ENCODE data around the gene PAPSS2. TPM values are rescaled to one million over a fixed set of nuclear protein-coding genes. Genes with fewer than 3 reads are reported as not detected.
"Not testable (repeated sequence)": the region's sequence is repeated elsewhere in the genome, so short reads cannot be mapped to it uniquely, and the experiment has no call there.

Gene PAPSS2
- total RNA-seq, 1 experiment from 2014 or later, result 22.1 TPM

DNA sequence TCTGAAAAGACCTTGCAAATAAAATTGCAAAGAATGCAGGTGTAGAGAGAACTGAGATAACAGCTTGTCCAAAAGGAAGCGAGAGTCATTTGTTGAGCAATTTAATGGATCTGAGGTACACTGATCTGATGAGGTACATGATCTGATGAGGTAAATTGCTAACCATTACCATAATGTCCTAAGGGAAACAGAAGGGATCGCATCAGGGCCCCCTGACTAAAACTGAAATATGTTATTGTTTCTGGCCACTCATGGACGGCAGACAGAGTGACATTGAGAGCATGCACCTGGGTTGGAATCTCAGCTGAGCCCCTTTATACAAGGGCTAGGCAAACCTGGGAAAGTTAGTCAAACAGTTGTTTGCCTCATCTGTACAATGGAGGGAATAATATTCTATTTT is 15.8 kb upstream of the PAPSS2 start (continued):
- no peak for TF ChIP-seq ZNF219 (CRISPR knock-in tag; IDR thresholded peaks at IDR 0.05; ENCODE audit: borderline replicate concordance)

DNA sequence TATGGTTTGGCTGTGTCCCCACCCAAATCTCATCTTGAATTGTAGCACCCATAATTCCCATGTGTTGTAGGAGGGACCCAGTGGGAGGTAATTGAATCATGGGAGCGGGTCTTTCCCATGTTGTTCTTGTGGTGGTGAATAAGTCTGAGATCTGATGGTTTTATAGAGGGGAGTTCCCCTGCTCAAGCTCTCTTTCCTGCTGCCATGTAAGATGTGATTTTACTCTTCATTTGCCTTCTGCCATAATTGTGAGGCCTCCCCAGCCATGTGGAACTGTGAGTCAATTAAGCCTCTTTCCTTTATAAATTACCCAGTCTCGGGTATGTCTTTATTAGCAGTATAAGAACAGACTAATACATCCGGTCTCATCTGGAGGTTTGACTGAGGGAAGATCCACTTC is 15.2 kb upstream of the PAPSS2 start:
- H3K4me1 Mint-ChIP-seq; CTCF ChIA-PET; H3K4me3 Mint-ChIP-seq; H3K27me3 Mint-ChIP-seq (ENCODE audit: low read depth); H3K27ac Mint-ChIP-seq; H3K36me3 Mint-ChIP-seq; ATAC-seq; DNase-seq (ENCODE audit: low spot score); POLR2A ChIA-PET: not testable (repeated sequence)
- H3K9me3 Mint-ChIP-seq, result peaks cover 24% of the 10 kb centered on the region

DNA sequence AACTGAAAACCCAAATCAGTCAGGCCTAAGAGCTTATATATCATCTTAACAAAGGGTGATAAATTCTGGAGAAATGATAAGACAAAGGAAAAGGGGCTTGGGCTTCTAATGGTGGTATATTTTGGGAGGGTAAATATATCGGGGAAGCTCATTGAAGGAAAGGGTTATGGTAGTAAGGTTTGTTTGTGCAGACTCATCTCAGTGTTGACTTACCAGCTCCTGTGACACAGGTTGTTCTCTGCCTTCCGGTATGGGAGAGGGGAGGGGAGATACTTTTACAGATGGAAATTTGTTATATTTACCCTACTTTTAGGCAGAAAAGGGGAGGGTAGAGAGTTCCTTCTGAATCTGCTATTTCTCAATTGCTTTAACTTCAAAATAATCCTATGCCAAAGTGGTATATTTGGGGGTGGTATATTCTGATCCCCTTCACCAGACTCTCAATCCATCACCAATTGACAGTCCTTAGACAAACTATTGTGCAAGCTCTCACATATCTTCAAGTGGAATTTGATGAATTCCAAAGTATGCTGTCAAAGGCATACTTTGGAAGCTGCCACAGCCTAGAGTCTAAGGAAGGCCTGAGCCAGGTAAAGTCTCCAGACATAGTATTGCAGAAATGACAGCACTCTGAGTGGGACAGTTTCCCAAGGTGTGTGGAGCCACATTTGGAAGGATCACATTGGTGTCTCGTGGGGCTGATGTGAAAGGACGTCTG is 13.3 kb upstream of the PAPSS2 start:
- H3K4me3 Mint-ChIP-seq, result no peak overlapping the region
- H3K27ac Mint-ChIP-seq, result no peak overlapping the region
- no peaks in the 10 kb centered on the region for H3K27me3 Mint-ChIP-seq (ENCODE audit: low read depth)
- no peak for DNase-seq (ENCODE audit: low spot score)
- peaks cover 24% of the 10 kb centered on the region for H3K9me3 Mint-ChIP-seq
- ATAC-seq, result no peak
- no peaks in the 10 kb centered on the region; the same call in 1 of the 2 replicates for H3K36me3 Mint-ChIP-seq
- POLR2A ChIA-PET, result no interaction called here
- CTCF ChIA-PET, result interaction anchor here (0.6 kb wide), 1 partner anchor 28 kb away, joined by 3 read pairs; no protein-coding TSS in a partner anchor
- H3K4me1 Mint-ChIP-seq, result peaks cover 7% of the 10 kb centered on the region
- TF ChIP-seq, protein P1, sequence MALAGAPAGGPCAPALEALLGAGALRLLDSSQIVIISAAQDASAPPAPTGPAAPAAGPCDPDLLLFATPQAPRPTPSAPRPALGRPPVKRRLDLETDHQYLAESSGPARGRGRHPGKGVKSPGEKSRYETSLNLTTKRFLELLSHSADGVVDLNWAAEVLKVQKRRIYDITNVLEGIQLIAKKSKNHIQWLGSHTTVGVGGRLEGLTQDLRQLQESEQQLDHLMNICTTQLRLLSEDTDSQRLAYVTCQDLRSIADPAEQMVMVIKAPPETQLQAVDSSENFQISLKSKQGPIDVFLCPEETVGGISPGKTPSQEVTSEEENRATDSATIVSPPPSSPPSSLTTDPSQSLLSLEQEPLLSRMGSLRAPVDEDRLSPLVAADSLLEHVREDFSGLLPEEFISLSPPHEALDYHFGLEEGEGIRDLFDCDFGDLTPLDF (CRISPR knock-in tag; IDR thresholded peaks at IDR 0.05), result no peak
- TF ChIP-seq RELA (CRISPR knock-in tag; IDR thresholded peaks at IDR 0.05; ENCODE audit: borderline replicate concordance) (no peak), ZNF423 (CRISPR knock-in tag; IDR thresholded peaks at IDR 0.05) (no peak), PRRX2 (CRISPR knock-in tag; IDR thresholded peaks at IDR 0.05) (no peak), ZNF396 (CRISPR knock-in tag; IDR thresholded peaks at IDR 0.05; ENCODE audit: borderline replicate concordance) (no peak), CREM (CRISPR knock-in tag; IDR thresholded peaks at IDR 0.05) (no peak), TEAD4 (CRISPR knock-in tag; IDR thresholded peaks at IDR 0.05) (no peak), NFE2L1 (CRISPR knock-in tag; IDR thresholded peaks at IDR 0.05) (no peak), ZNF671 (CRISPR knock-in tag; IDR thresholded peaks at IDR 0.05) (no peak), ESRRA (CRISPR knock-in tag; IDR thresholded peaks at IDR 0.05; ENCODE audit: borderline replicate concordance) (no peak), CREB1 (CRISPR knock-in tag; IDR thresholded peaks at IDR 0.05) (no peak), MXD4 (CRISPR knock-in tag; IDR thresholded peaks at IDR 0.05; ENCODE audit: borderline replicate concordance) (no peak), ZNF219 (CRISPR knock-in tag; IDR thresholded peaks at IDR 0.05; ENCODE audit: borderline replicate concordance) (no peak)
- TF ChIP-seq, protein P2, sequence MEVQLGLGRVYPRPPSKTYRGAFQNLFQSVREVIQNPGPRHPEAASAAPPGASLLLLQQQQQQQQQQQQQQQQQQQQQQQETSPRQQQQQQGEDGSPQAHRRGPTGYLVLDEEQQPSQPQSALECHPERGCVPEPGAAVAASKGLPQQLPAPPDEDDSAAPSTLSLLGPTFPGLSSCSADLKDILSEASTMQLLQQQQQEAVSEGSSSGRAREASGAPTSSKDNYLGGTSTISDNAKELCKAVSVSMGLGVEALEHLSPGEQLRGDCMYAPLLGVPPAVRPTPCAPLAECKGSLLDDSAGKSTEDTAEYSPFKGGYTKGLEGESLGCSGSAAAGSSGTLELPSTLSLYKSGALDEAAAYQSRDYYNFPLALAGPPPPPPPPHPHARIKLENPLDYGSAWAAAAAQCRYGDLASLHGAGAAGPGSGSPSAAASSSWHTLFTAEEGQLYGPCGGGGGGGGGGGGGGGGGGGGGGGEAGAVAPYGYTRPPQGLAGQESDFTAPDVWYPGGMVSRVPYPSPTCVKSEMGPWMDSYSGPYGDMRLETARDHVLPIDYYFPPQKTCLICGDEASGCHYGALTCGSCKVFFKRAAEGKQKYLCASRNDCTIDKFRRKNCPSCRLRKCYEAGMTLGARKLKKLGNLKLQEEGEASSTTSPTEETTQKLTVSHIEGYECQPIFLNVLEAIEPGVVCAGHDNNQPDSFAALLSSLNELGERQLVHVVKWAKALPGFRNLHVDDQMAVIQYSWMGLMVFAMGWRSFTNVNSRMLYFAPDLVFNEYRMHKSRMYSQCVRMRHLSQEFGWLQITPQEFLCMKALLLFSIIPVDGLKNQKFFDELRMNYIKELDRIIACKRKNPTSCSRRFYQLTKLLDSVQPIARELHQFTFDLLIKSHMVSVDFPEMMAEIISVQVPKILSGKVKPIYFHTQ (CRISPR knock-in tag; IDR thresholded peaks at IDR 0.05), result no peak
- TF ChIP-seq, protein P3, sequence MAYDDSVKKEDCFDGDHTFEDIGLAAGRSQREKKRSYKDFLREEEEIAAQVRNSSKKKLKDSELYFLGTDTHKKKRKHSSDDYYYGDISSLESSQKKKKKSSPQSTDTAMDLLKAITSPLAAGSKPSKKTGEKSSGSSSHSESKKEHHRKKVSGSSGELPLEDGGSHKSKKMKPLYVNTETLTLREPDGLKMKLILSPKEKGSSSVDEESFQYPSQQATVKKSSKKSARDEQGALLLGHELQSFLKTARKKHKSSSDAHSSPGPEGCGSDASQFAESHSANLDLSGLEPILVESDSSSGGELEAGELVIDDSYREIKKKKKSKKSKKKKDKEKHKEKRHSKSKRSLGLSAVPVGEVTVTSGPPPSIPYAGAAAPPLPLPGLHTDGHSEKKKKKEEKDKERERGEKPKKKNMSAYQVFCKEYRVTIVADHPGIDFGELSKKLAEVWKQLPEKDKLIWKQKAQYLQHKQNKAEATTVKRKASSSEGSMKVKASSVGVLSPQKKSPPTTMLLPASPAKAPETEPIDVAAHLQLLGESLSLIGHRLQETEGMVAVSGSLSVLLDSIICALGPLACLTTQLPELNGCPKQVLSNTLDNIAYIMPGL (CRISPR knock-in tag; IDR thresholded peaks at IDR 0.05), result no peak
- TF ChIP-seq, protein P4, sequence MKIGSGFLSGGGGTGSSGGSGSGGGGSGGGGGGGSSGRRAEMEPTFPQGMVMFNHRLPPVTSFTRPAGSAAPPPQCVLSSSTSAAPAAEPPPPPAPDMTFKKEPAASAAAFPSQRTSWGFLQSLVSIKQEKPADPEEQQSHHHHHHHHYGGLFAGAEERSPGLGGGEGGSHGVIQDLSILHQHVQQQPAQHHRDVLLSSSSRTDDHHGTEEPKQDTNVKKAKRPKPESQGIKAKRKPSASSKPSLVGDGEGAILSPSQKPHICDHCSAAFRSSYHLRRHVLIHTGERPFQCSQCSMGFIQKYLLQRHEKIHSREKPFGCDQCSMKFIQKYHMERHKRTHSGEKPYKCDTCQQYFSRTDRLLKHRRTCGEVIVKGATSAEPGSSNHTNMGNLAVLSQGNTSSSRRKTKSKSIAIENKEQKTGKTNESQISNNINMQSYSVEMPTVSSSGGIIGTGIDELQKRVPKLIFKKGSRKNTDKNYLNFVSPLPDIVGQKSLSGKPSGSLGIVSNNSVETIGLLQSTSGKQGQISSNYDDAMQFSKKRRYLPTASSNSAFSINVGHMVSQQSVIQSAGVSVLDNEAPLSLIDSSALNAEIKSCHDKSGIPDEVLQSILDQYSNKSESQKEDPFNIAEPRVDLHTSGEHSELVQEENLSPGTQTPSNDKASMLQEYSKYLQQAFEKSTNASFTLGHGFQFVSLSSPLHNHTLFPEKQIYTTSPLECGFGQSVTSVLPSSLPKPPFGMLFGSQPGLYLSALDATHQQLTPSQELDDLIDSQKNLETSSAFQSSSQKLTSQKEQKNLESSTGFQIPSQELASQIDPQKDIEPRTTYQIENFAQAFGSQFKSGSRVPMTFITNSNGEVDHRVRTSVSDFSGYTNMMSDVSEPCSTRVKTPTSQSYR (CRISPR knock-in tag; IDR thresholded peaks at IDR 0.05), result no peak
- TF ChIP-seq, protein P5, sequence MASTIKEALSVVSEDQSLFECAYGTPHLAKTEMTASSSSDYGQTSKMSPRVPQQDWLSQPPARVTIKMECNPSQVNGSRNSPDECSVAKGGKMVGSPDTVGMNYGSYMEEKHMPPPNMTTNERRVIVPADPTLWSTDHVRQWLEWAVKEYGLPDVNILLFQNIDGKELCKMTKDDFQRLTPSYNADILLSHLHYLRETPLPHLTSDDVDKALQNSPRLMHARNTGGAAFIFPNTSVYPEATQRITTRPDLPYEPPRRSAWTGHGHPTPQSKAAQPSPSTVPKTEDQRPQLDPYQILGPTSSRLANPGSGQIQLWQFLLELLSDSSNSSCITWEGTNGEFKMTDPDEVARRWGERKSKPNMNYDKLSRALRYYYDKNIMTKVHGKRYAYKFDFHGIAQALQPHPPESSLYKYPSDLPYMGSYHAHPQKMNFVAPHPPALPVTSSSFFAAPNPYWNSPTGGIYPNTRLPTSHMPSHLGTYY (CRISPR knock-in tag; IDR thresholded peaks at IDR 0.05), result no peak
- TF ChIP-seq, protein P6, sequence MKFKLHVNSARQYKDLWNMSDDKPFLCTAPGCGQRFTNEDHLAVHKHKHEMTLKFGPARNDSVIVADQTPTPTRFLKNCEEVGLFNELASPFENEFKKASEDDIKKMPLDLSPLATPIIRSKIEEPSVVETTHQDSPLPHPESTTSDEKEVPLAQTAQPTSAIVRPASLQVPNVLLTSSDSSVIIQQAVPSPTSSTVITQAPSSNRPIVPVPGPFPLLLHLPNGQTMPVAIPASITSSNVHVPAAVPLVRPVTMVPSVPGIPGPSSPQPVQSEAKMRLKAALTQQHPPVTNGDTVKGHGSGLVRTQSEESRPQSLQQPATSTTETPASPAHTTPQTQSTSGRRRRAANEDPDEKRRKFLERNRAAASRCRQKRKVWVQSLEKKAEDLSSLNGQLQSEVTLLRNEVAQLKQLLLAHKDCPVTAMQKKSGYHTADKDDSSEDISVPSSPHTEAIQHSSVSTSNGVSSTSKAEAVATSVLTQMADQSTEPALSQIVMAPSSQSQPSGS (CRISPR knock-in tag; IDR thresholded peaks at IDR 0.05; ENCODE audit: borderline replicate concordance, low read depth), result no peak

Data from WTC11 (cell line).